PC-3 (cell line): Measurements from ENCODE around the gene PCED1B. TPM values are rescaled to one million over a fixed set of nuclear protein-coding genes. Genes with fewer than 3 reads are reported as not detected.

Experiments used
- ATAC-seq: fragments of 200-7000 bp; cut with Tn5 transposase; 2 replicates; pipeline ENCODE4 v1.9.1; 2020; ENCODE audit warnings: mild to moderate bottlenecking, moderate library complexity
- BruUV-seq: library from RNA; stranded (reverse); fragments of 400-500 nt; replicated peaks from 2 replicates; lab custom pipeline; 2021; lab: Mats Ljungman, UMichigan
- CTCF ChIA-PET: fragments of 300-600 bp; sonication (Branson Sonifier 250); formaldehyde crosslinking; loops from one replicate; lab custom pipeline; 2022; ENCODE audit warnings: antibody characterized with exemption; lab: Charles Lee
- POLR2A ChIA-PET: fragments of 300-600 bp; sonication (Branson Sonifier 250); formaldehyde crosslinking; loops from one replicate; lab custom pipeline; 2022; ENCODE audit warnings: antibody characterized with exemption; ENCODE audit not compliant: unreplicated experiment; lab: Charles Lee
- DNase-seq: peaks from one replicate; pipeline ENCODE4 v3.0.0-alpha.2; 2015
- H2AFZ ChIP-seq: fragments of 300-600 bp; sonication (generic); 2 replicates; pipeline ENCODE4 v1.6.0; 2016; ENCODE audit warnings: antibody characterized with exemption, low read length
- H3F3A ChIP-seq: fragments of 300-600 bp; sonication (generic); one replicate; pipeline ENCODE4 v1.6.0; 2017; ENCODE audit warnings: antibody characterized with exemption, low read length, control low read depth, mild to moderate bottlenecking; ENCODE audit not compliant: unreplicated experiment
- H3K27ac ChIP-seq: fragments of 300-600 bp; sonication (generic); 2 replicates; pipeline ENCODE4 v1.5.1; 2016; ENCODE audit warnings: mild to moderate bottlenecking, low read length
- H3K27me3 ChIP-seq: fragments of 300-600 bp; sonication (generic); 2 replicates; pipeline ENCODE4 v1.6.1; 2016; ENCODE audit warnings: low read length, mixed read lengths
- H3K36me3 ChIP-seq: fragments of 300-600 bp; sonication (generic); 2 replicates; pipeline ENCODE4 v1.6.1; 2016; ENCODE audit warnings: low read depth, mixed run types, low read length, mixed read lengths
- H3K4me1 ChIP-seq: fragments of 300-600 bp; sonication (generic); 2 replicates; pipeline ENCODE4 v1.5.1; 2016; ENCODE audit warnings: low read length; ENCODE audit not compliant: insufficient read depth
- H3K4me2 ChIP-seq: fragments of 300-600 bp; sonication (generic); 2 replicates; pipeline ENCODE4 v1.6.0; 2016; ENCODE audit warnings: low read length
- H3K4me3 ChIP-seq: fragments of 300-600 bp; sonication (generic); 2 replicates; pipeline ENCODE4 v1.5.1; 2016; ENCODE audit warnings: mild to moderate bottlenecking, low read length, mixed read lengths
- H3K79me2 ChIP-seq: fragments of 300-600 bp; sonication (generic); 2 replicates; pipeline ENCODE4 v1.6.1; 2017; ENCODE audit warnings: low read length, mixed read lengths
- H3K9ac ChIP-seq: fragments of 300-600 bp; sonication (generic); 2 replicates; pipeline ENCODE4 v1.6.0; 2016; ENCODE audit warnings: mild to moderate bottlenecking, low read length
- H3K9me2 ChIP-seq: fragments of 300-600 bp; sonication (generic); replicated peaks from 2 replicates; pipeline ENCODE4 v1.6.1; 2016; ENCODE audit warnings: mixed run types, low read length, mixed read lengths
- H3K9me3 ChIP-seq: fragments of 300-600 bp; sonication (generic); 2 replicates; pipeline ENCODE4 v1.6.1; 2016; ENCODE audit warnings: low read length, mixed read lengths
- H4K20me1 ChIP-seq: fragments of 300-600 bp; sonication (generic); 2 replicates; pipeline ENCODE4 v1.6.1; 2016; ENCODE audit warnings: low read length, mixed read lengths
- CTCF ChIP-seq: fragments of 300-600 bp; sonication (generic); conservative IDR thresholded peaks from 2 replicates; pipeline ENCODE4 v1.5.1; 2017; ENCODE audit warnings: antibody characterized with exemption, low read depth, mild to moderate bottlenecking, low read length
- EZH2 ChIP-seq: fragments of 300-600 bp; sonication (generic); IDR thresholded peaks from one replicate; pipeline ENCODE4 v1.6.1; 2017; ENCODE audit warnings: antibody characterized with exemption, mild to moderate bottlenecking, low read length; ENCODE audit not compliant: unreplicated experiment
- EZH2phosphoT487 ChIP-seq: fragments of 300-600 bp; sonication (generic); IDR thresholded peaks from 2 replicates; pipeline ENCODE4 v1.6.1; 2018; ENCODE audit warnings: mild to moderate bottlenecking, antibody characterized with exemption, low read length, borderline replicate concordance
- intact Hi-C: fragments of 100-400 bp; cut with micrococcal nuclease; formaldehyde crosslinking; loops from 2 replicates; pipeline ENCODE4 v1.9.0; 2023
- total RNA-seq: library from RNA; depleted of rRNA; stranded (reverse); fragments of >200 nt; gene quantifications from 2 replicates; pipeline ENCODE4 v1.2.3, GENCODE V29; 2014

The PCED1B gene
- total RNA-seq, 1 experiment from 2014 or later, result 1.0 TPM

DNA sequence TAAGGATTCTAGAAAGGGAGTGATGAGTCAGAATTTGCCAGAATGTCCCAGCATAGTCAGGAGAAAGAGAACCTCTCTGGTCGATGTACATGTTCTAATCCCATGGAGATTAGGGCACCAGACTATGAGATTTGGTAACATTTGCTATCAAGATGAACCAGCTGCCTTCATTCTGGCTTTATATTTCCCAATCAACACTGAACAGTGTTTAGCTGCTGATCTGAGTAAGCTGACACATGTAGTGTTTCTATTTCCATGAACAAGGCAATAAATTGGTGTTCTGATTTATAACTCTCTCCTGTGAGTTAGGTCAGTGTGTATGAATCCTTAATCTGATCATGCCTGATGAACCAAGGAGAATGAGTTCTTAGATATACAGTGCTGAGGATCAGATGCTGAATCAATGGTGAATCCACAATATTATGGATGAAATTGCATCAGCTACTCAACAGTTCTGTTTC, 158.4 kb downstream of the PCED1B start:
- Histone ChIP-seq H3K27me3 (no peaks in the 10 kb centered on the region), H3K36me3 (no peaks in the 10 kb centered on the region), H3K9me2 (no peaks in the 10 kb centered on the region), H3K4me2 (no peak overlapping the region), H3K9me3 (no peaks in the 10 kb centered on the region), H3K4me3 (no peak overlapping the region), H4K20me1 (no peaks in the 10 kb centered on the region), H3K79me2 (no peaks in the 10 kb centered on the region), H3K4me1 (peaks cover 23% of the 10 kb centered on the region), H3K9ac (no peak overlapping the region), H3K27ac (no peak overlapping the region), H2AFZ (no peak overlapping the region), H3F3A (peaks cover 4% of the 10 kb centered on the region)
- no TSS peak for BruUV-seq
- TF ChIP-seq CTCF (no peak), EZH2 (no peak), EZH2phosphoT487 (no peak)
- ChIA-PET CTCF (no interaction called here), POLR2A (no interaction called here)
- no peak for DNase-seq
- ATAC-seq, result no peak
- intact Hi-C loops, result loop anchor here (5.0 kb wide), 1 partner anchor 35 kb away; no protein-coding TSS in a partner anchor

- ChIA-PET CTCF (no interaction called here), POLR2A (no interaction called here)
- Histone ChIP-seq H3K9me3 (no peaks in the 10 kb centered on the region), H2AFZ (no peak overlapping the region), H3K27me3 (no peaks in the 10 kb centered on the region), H4K20me1 (no peaks in the 10 kb centered on the region), H3F3A (peaks cover 4% of the 10 kb centered on the region), H3K27ac (no peak overlapping the region), H3K4me2 (no peak overlapping the region), H3K9ac (no peak overlapping the region), H3K36me3 (no peaks in the 10 kb centered on the region), H3K79me2 (no peaks in the 10 kb centered on the region), H3K9me2 (no peaks in the 10 kb centered on the region), H3K4me3 (no peak overlapping the region), H3K4me1 (peaks cover 23% of the 10 kb centered on the region)
- TF ChIP-seq EZH2phosphoT487 (no peak), EZH2 (no peak)
- BruUV-seq, result no TSS peak
- ATAC-seq, result no peak
- intact Hi-C loops, result loop anchor here (5.0 kb wide), 1 partner anchor 34 kb away; no protein-coding TSS in a partner anchor
- no peak for DNase-seq
Measured at GRCh38 chr12:47238669-47239114, 159.3 kb downstream of the PCED1B start.

GRCh38 chr12:47242426-47242825, 163.0 kb downstream of the PCED1B start:
- H3F3A ChIP-seq, result peaks cover 1% of the 10 kb centered on the region
- peaks cover 36% of the 10 kb centered on the region for H3K4me1 ChIP-seq
- no peak overlapping the region for H3K27ac ChIP-seq
- no peaks in the 10 kb centered on the region for H3K9me3 ChIP-seq
- no peak overlapping the region for H3K4me3 ChIP-seq
- POLR2A ChIA-PET, result no interaction called here
- intact Hi-C loops, result loop anchor here (10.0 kb wide), 1 partner anchor 208 kb away; no protein-coding TSS in a partner anchor
- CTCF ChIA-PET, result no interaction called here
- no peaks in the 10 kb centered on the region for H4K20me1 ChIP-seq
- no peaks in the 10 kb centered on the region for H3K9me2 ChIP-seq
- no peak overlapping the region for H2AFZ ChIP-seq
- DNase-seq (no peak), ATAC-seq (no peak)
- no peaks in the 10 kb centered on the region for H3K36me3 ChIP-seq
- TF ChIP-seq EZH2phosphoT487 (no peak), CTCF (no peak), EZH2 (no peak)
- no TSS peak for BruUV-seq
- no peak overlapping the region for H3K9ac ChIP-seq
- H3K79me2 ChIP-seq, result no peaks in the 10 kb centered on the region
- H3K27me3 ChIP-seq, result no peaks in the 10 kb centered on the region
- H3K4me2 ChIP-seq, result no peak overlapping the region
